ENCODE measurements around the gene EVC. TPM values are rescaled to one million over a fixed set of nuclear protein-coding genes. Genes with fewer than 3 reads are reported as not detected.

EVC gene
- total and polyA plus RNA-seq, 2 of the 4 experiments (the other 2 are of a cell fraction): 16.8 to 18.9 TPM

DNA sequence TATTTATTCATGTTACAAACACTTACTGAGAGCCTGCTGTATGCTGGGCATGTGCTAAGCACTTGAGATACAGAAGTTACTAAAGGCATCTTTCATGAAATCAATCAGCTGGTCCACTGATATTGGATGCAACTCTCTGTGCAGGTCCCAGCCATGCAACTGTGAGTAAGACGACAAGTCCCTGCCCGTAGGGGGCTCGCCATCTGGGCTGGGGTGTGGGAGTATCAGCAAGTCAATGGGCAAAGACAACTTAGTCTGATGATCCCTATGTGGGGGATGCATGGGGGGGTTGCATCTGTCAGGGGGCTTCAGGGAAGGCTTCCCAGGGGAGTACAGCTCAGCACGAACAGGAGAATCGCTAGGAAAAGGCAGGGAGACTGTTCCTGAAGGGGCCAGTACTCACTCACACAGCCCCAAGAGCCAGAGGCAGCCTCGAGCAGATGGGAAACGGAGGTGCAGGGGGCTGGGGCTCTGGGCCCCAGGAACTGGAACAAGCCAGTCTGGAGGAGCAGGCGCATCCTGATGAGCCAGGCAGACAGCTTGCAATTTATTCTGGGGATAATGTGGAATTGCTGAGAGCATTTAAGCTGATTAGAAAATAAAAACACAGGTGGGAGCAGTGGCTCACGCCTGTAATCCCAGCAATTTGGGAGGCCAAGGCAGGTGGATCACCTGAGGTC lies 141.7 kb downstream of the EVC start:
- H2BK5ac ChIP-seq (ENCODE audit: low read depth, low read length, poor library complexity, severe bottlenecking): no peak overlapping the region
- BruUV-seq (replicated peaks): no TSS peak
- POLR2A ChIA-PET (ENCODE audit: unreplicated experiment): no interaction called here
- no peak overlapping the region for H2BK15ac ChIP-seq (ENCODE audit: low read depth, low read length)
- peaks cover 3% of the 10 kb centered on the region; the same call in 1 of the 2 replicates for H3K36me3 ChIP-seq (ENCODE audit: control insufficient read depth, insufficient read depth, low read length)
- H3K9me1 ChIP-seq (ENCODE audit: insufficient read depth, low read length): no peaks in the 10 kb centered on the region; the same call in 1 of the 2 replicates
- CTCF ChIA-PET: no interaction called here
- no peak overlapping the region for H4K5ac ChIP-seq (ENCODE audit: low read depth, low read length)
- no peaks in the 10 kb centered on the region for H4K20me1 ChIP-seq (ENCODE audit: insufficient read depth, low read length)
- H3K9ac ChIP-seq (ENCODE audit: low read depth, low read length): no peak overlapping the region
- no peak overlapping the region for H4K91ac ChIP-seq (ENCODE audit: insufficient read depth, low read depth, low read length)
- no peak overlapping the region for H2AK5ac ChIP-seq (ENCODE audit: low read depth, low read length)
- H3K27ac ChIP-seq (ENCODE audit: insufficient read depth, low read length): no peak overlapping the region
- no peaks in the 10 kb centered on the region for H3K27me3 ChIP-seq (ENCODE audit: control insufficient read depth, insufficient read depth, low read length)
- H2BK120ac ChIP-seq (ENCODE audit: low read depth, low read length): no peak overlapping the region
- no peaks in the 10 kb centered on the region for H3K79me1 ChIP-seq (ENCODE audit: low read depth in 1 of 2, low read length in 2 of 2)
- H3K9me3 ChIP-seq (ENCODE audit: control insufficient read depth, insufficient read depth, low read length): no peaks in the 10 kb centered on the region
- ATAC-seq (ENCODE audit: low read depth): no peak
- H3K4ac ChIP-seq (ENCODE audit: low read depth, low read length): no peak overlapping the region
- intact Hi-C loops (cut with micrococcal nuclease): no loop called here
- no peak overlapping the region for H2AK9ac ChIP-seq (replicated peaks; ENCODE audit: low read depth, low read length, poor library complexity)
- no peak overlapping the region for H3K14ac ChIP-seq (replicated peaks; ENCODE audit: low read depth, low read length)
- no peak overlapping the region for H4K8ac ChIP-seq (ENCODE audit: low read depth in 2 of 2, low read length in 2 of 2)
- H3K4me1 ChIP-seq (ENCODE audit: control insufficient read depth, insufficient read depth, low read length): no peaks in the 10 kb centered on the region
- no peak overlapping the region for H3K18ac ChIP-seq (ENCODE audit: low read depth, low read length)
- H3K4me3 ChIP-seq (ENCODE audit: insufficient read depth, low read depth, low read length): no peak overlapping the region
- no peak overlapping the region for H3K4me2 ChIP-seq (ENCODE audit: low read depth, low read length)
- no peak for DNase-seq
- 80% methylated on average over 2 of the region's 9 CpGs; no CpG with 5 or more reads in 1 of the 2 experiments for WGBS, 2 experiments (ENCODE audit: extremely low coverage in 2 of 2, insufficient read length in 1 of 2)
- no peak overlapping the region for H2AFZ ChIP-seq (replicated peaks; ENCODE audit: low read length, poor library complexity)
- H2BK20ac ChIP-seq (ENCODE audit: low read depth, low read length): no peak overlapping the region
- dilution Hi-C loops (cut with HindIII; ENCODE audit: low sequenced_read_pairs, unreplicated experiment): no loop called here
- TF ChIP-seq, protein P1, sequence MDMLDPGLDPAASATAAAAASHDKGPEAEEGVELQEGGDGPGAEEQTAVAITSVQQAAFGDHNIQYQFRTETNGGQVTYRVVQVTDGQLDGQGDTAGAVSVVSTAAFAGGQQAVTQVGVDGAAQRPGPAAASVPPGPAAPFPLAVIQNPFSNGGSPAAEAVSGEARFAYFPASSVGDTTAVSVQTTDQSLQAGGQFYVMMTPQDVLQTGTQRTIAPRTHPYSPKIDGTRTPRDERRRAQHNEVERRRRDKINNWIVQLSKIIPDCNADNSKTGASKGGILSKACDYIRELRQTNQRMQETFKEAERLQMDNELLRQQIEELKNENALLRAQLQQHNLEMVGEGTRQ (IDR thresholded peaks at IDR 0.05; ENCODE audit: low read depth, low read length): no peak
- TF ChIP-seq CTCF (conservative IDR thresholded peaks at IDR 0.05; ENCODE audit: low read depth, low read length) (no peak), RFX5 (IDR thresholded peaks at IDR 0.05; ENCODE audit: low read depth, low read length) (no peak), RCOR1 (IDR thresholded peaks at IDR 0.05; ENCODE audit: insufficient replicate concordance, low read length) (no peak), FOS (IDR thresholded peaks at IDR 0.05; ENCODE audit: low read depth, low read length) (no peak), POLR2A (IDR thresholded peaks at IDR 0.05; ENCODE audit: low read depth, low read length) (no peak)
- H3K56ac ChIP-seq (ENCODE audit: extremely low read depth, insufficient read depth, low read length): no peak overlapping the region
- H3K23ac ChIP-seq (ENCODE audit: low read depth, low read length): no peak overlapping the region
- in situ Hi-C loops (cut with MboI; ENCODE audit: low sequenced_read_pairs): no loop called here

Data from IMR-90 (cell line).